ENCODE data around the gene LNP1.

LNP1 gene

DNA sequence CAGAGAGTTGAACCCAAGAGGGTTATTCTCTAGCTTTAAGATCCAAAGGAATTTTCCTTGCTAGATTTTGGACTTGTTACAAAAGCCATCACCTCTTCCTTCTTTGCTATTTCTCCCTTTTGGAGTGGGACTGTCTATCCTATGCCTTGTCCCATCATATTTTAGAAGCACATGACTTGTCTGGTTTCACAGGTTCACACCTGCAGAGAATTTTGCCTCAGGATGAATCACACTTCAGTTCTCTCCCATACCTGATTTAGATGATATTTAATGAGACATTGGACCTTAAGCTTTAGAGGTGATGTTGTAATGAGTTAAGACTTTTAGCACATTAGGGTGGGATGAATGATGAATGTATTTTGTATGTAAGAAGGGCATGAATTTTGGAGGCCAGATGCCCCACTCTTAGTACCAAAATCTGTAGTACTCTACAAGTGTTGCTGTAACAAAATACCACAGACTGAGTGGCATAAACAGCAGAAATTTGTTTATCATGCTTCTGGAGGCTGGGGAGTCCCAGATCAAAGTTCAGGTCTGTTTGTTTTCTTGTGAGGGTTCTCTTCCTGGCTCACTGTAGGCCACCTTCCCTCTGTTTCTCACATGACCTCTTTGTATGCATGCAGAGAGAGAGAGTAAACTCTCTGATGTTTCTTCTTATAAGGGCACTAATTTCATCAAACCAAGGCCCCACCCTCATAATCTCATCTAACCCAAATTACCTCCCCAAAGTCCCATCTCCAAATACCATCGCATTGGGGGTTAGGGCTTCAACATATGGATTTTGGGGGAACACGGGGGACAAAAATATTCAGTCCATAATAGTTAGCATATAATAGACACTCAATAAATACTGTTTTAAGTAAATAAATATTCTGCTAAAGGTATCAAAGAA is 10.0 kb downstream of the LNP1 start:
- no peak overlapping the region for H3K9ac ChIP-seq (ENCODE audit: low read length)
- peaks cover 54% of the 10 kb centered on the region for H3K36me3 ChIP-seq (replicated peaks; ENCODE audit: low read depth, low read length)
- H3K4me1 ChIP-seq (ENCODE audit: low read length), result no peaks in the 10 kb centered on the region
- H3K9me3 ChIP-seq (ENCODE audit: insufficient read depth, low read length), result peaks cover 12% of the 10 kb centered on the region
- no peak overlapping the region for H3K4me3 ChIP-seq (ENCODE audit: low read length)
- no peaks in the 10 kb centered on the region; the same call in 1 of the 2 replicates for H4K20me1 ChIP-seq (ENCODE audit: insufficient read depth, low read length)
- H2AFZ ChIP-seq (ENCODE audit: low read depth, low read length), result no peak overlapping the region
- TF ChIP-seq, protein P1, sequence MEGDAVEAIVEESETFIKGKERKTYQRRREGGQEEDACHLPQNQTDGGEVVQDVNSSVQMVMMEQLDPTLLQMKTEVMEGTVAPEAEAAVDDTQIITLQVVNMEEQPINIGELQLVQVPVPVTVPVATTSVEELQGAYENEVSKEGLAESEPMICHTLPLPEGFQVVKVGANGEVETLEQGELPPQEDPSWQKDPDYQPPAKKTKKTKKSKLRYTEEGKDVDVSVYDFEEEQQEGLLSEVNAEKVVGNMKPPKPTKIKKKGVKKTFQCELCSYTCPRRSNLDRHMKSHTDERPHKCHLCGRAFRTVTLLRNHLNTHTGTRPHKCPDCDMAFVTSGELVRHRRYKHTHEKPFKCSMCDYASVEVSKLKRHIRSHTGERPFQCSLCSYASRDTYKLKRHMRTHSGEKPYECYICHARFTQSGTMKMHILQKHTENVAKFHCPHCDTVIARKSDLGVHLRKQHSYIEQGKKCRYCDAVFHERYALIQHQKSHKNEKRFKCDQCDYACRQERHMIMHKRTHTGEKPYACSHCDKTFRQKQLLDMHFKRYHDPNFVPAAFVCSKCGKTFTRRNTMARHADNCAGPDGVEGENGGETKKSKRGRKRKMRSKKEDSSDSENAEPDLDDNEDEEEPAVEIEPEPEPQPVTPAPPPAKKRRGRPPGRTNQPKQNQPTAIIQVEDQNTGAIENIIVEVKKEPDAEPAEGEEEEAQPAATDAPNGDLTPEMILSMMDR (IDR thresholded peaks at IDR 0.05; ENCODE audit: low read depth, low read length), result no peak
- no peak for TF ChIP-seq EZH2phosphoT487 (IDR thresholded peaks at IDR 0.05; ENCODE audit: low read depth)
- H3K27ac ChIP-seq (ENCODE audit: low read length), result no peak overlapping the region
- no peak overlapping the region for H3K4me2 ChIP-seq (ENCODE audit: low read length)
- H3K79me2 ChIP-seq (ENCODE audit: low read length), result peaks cover 14% of the 10 kb centered on the region
- H3K27me3 ChIP-seq (ENCODE audit: low read depth, low read length), result no peaks in the 10 kb centered on the region

DNA sequence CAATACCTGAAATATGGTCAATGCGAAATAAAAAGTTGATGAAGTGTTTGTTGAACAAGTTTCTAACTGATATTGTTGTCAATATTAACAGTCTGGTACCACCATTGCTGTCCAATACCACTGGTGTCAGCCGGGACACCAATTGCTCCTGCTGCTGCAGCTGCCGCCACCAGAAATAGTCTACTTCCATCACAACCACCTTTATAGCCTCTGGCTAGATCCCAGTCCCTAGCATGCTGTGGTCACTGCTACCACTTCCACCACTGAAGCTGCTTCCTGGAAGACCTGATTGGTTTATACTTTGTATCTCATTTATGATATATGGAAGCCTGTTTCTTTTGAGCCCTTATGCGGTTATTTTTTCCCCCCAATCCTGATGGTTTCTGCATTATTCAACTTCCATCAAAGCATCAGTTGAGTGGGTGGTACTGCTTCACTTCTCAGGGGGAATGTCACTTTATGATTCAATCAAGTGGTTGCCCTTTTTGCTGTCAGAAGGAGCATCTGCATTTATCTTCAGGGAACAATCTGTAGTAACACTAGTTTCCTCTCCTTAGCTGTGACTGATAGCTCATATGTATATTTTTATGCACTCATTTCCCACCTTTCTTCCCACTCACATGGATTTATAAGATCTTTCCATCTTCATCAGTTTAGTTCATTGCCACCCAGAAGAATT is 11.7 kb downstream of the LNP1 start:
- Histone ChIP-seq H3K4me1 (ENCODE audit: low read length) (no peaks in the 10 kb centered on the region), H3K36me3 (replicated peaks; ENCODE audit: low read depth, low read length) (peaks cover 39% of the 10 kb centered on the region), H3K27ac (ENCODE audit: low read length) (no peak overlapping the region), H2AFZ (ENCODE audit: low read depth, low read length) (no peak overlapping the region), H3K4me3 (ENCODE audit: low read length) (no peak overlapping the region), H3K4me2 (ENCODE audit: low read length) (no peak overlapping the region), H3K9me3 (ENCODE audit: insufficient read depth, low read length) (no peaks in the 10 kb centered on the region), H3K27me3 (ENCODE audit: low read depth, low read length) (no peaks in the 10 kb centered on the region), H4K20me1 (ENCODE audit: insufficient read depth, low read length) (no peaks in the 10 kb centered on the region; the same call in 1 of the 2 replicates), H3K9ac (ENCODE audit: low read length) (no peak overlapping the region), H3K79me2 (ENCODE audit: low read length) (peaks cover 11% of the 10 kb centered on the region)
- no peak for TF ChIP-seq EZH2phosphoT487 (IDR thresholded peaks at IDR 0.05; ENCODE audit: low read depth)
- TF ChIP-seq, protein P1 (IDR thresholded peaks at IDR 0.05; ENCODE audit: low read depth, low read length), result no peak

DNA sequence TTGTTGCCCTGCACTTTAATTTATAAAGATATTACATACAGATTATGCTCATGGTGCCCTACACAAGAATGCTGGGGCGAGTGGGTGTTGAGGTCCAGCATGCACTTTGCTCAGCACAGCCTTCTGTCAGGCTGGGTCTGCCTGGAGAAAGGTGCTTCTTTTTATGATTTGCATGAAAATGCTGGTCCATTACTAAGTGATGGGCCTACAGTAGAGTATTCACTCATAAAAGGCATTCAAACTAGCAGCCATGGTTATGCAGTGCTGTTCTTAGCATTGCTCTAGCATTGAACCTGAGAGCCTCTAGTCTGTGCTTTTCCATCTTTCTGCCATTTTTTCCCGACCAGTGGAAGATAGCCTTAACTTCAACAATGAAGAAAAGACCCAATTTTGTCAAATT is 12.3 kb downstream of the LNP1 start:
- no peaks in the 10 kb centered on the region for H3K9me3 ChIP-seq (ENCODE audit: insufficient read depth, low read length)
- no peak overlapping the region for H3K9ac ChIP-seq (ENCODE audit: low read length)
- peaks cover 5% of the 10 kb centered on the region; the same call in 1 of the 2 replicates for H3K79me2 ChIP-seq (ENCODE audit: low read length)
- no peaks in the 10 kb centered on the region for H3K4me1 ChIP-seq (ENCODE audit: low read length)
- no peak overlapping the region for H3K4me3 ChIP-seq (ENCODE audit: low read length)
- no peak overlapping the region for H3K4me2 ChIP-seq (ENCODE audit: low read length)
- H4K20me1 ChIP-seq (ENCODE audit: insufficient read depth, low read length), result no peaks in the 10 kb centered on the region; the same call in 1 of the 2 replicates
- no peak for TF ChIP-seq EZH2phosphoT487 (IDR thresholded peaks at IDR 0.05; ENCODE audit: low read depth)
- TF ChIP-seq, protein P1 (IDR thresholded peaks at IDR 0.05; ENCODE audit: low read depth, low read length), result no peak
- H3K27me3 ChIP-seq (ENCODE audit: low read depth, low read length), result no peaks in the 10 kb centered on the region
- peaks cover 33% of the 10 kb centered on the region for H3K36me3 ChIP-seq (replicated peaks; ENCODE audit: low read depth, low read length)
- H3K27ac ChIP-seq (ENCODE audit: low read length), result no peak overlapping the region
- no peak overlapping the region for H2AFZ ChIP-seq (ENCODE audit: low read depth, low read length)

DNA sequence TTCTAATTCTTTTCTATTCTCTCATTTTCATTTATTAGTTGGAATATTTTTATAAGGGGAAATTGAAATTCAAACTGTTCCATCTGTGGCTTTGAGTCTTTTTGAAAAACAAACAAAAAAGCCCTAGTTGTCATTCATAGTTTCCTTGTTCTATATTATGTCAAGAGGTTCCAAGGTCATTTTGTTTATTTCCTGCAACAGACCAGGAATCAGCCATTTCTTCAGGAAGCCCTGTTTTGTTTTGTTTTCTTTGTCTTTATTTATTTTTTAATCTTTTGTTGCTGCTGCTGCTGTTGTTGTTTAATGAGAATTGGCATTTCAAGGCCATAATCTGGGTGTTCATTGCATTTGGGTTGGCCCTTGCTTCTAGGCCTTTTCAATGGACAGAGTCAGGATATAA is 14.8 kb downstream of the LNP1 start:
- H3K27me3 ChIP-seq (ENCODE audit: low read depth, low read length), result no peaks in the 10 kb centered on the region
- no peak overlapping the region for H3K4me2 ChIP-seq (ENCODE audit: low read length)
- H3K9me3 ChIP-seq (ENCODE audit: insufficient read depth, low read length), result no peaks in the 10 kb centered on the region
- peaks cover 3% of the 10 kb centered on the region for H3K4me1 ChIP-seq (ENCODE audit: low read length)
- H4K20me1 ChIP-seq (ENCODE audit: insufficient read depth, low read length), result no peaks in the 10 kb centered on the region; the same call in 1 of the 2 replicates
- no peak overlapping the region for H2AFZ ChIP-seq (ENCODE audit: low read depth, low read length)
- peaks cover 16% of the 10 kb centered on the region for H3K36me3 ChIP-seq (replicated peaks; ENCODE audit: low read depth, low read length)
- H3K9ac ChIP-seq (ENCODE audit: low read length), result no peak overlapping the region
- no peak for TF ChIP-seq EZH2phosphoT487 (IDR thresholded peaks at IDR 0.05; ENCODE audit: low read depth)
- TF ChIP-seq, protein P1 (IDR thresholded peaks at IDR 0.05; ENCODE audit: low read depth, low read length), result no peak
- no peak overlapping the region for H3K4me3 ChIP-seq (ENCODE audit: low read length)
- H3K27ac ChIP-seq (ENCODE audit: low read length), result no peak overlapping the region
- H3K79me2 ChIP-seq (ENCODE audit: low read length), result no peaks in the 10 kb centered on the region
